GM12878 (cell line): ENCODE results near the gene NRG2. TPM values are rescaled to one million over a fixed set of nuclear protein-coding genes. Genes with fewer than 3 reads are reported as not detected.

Source experiments
- ATAC-seq: fragments of 200-7000 bp; cut with Tn5 transposase; 3 replicates; pipeline ENCODE4 v1.9.1; 2020; ENCODE audit warnings: mild to moderate bottlenecking, moderate library complexity
- BruUV-seq: library from RNA; stranded (reverse); fragments of 400-500 nt; replicated peaks from 2 replicates; lab custom pipeline; 2021; lab: Mats Ljungman, UMichigan
- CTCF ChIA-PET: fragments of 300-600 bp; sonication (Branson Sonifier 250); formaldehyde crosslinking; extraction: SDS; loops from one replicate; lab custom pipeline; 2021; ENCODE audit warnings: inconsistent platforms; lab: Yijun Ruan, JAX
- POLR2A ChIA-PET: fragments of 350-600 bp; formaldehyde crosslinking; extraction: SDS; loops from one replicate; lab custom pipeline; 2021; ENCODE audit warnings: inconsistent platforms; lab: Charles Lee
- RAD21 ChIA-PET: fragments of 300-600 bp; sonication (Branson Sonifier 250); formaldehyde crosslinking; loops from one replicate; lab custom pipeline; 2023; ENCODE audit warnings: antibody characterized with exemption; ENCODE audit not compliant: unreplicated experiment; lab: Charles Lee
- SMC1A ChIA-PET: fragments of 300-600 bp; sonication (Branson Sonifier 250); formaldehyde crosslinking; loops from one replicate; lab custom pipeline; 2023; ENCODE audit not compliant: unreplicated experiment, uncharacterized antibody; lab: Charles Lee
- DNase-seq: peaks from one replicate; pipeline ENCODE4 v3.0.0-alpha.2; 2011; ENCODE audit warnings: low read depth, low spot score
- FAIRE-seq: peaks from 3 replicates; lab custom pipeline; 2011; peaks lifted over from hg19 to GRCh38; lab: Jason Lieb, UNC
- H2AFZ ChIP-seq: 2 replicates; pipeline ENCODE4 v1.6.0; 2011; ENCODE audit warnings: low read depth, low read length, control low read depth; ENCODE audit not compliant: control insufficient read depth
- H3K27ac ChIP-seq: 2 replicates; pipeline ENCODE4 v1.5.1; 2011; ENCODE audit warnings: control low read depth; ENCODE audit not compliant: control insufficient read depth, insufficient read depth
- H3K27me3 ChIP-seq, 2 experiments: replicated peaks in 1 of 2; 2 replicates each; pipeline versions ENCODE4 v1.6.0 to v1.6.1; 2011; ENCODE audit warnings: low read length in 1 of 2; ENCODE audit not compliant: control insufficient read depth in 2 of 2, insufficient read depth in 2 of 2
- H3K36me3 ChIP-seq, 2 experiments: 2 replicates each; pipeline ENCODE4 v1.5.1; 2011; ENCODE audit warnings: low read length in 1 of 2; ENCODE audit not compliant: control insufficient read depth in 2 of 2, insufficient read depth in 2 of 2
- H3K4me1 ChIP-seq: 2 replicates; pipeline ENCODE4 v1.6.1; 2011; ENCODE audit warnings: mild to moderate bottlenecking, low read length, moderate library complexity, mixed read lengths; ENCODE audit not compliant: control insufficient read depth, insufficient read depth
- H3K4me2 ChIP-seq: 2 replicates; pipeline ENCODE4 v1.6.0; 2011; ENCODE audit warnings: control low read depth; ENCODE audit not compliant: control insufficient read depth, insufficient read depth
- H3K4me3 ChIP-seq: fragments of 200-600 bp; sonication (generic); 2 replicates; pipeline ENCODE4 v1.5.1; 2016
- H3K79me2 ChIP-seq: 2 replicates; pipeline ENCODE4 v1.6.0; 2011; ENCODE audit warnings: low read length; ENCODE audit not compliant: control insufficient read depth, insufficient read depth
- H3K9ac ChIP-seq: 2 replicates; pipeline ENCODE4 v1.8.0; 2011; ENCODE audit warnings: low read length, control low read depth, mixed read lengths; ENCODE audit not compliant: control insufficient read depth, insufficient read depth
- H3K9me3 ChIP-seq: replicated peaks from 3 replicates; pipeline ENCODE4 v1.5.1; 2011; ENCODE audit warnings: mild to moderate bottlenecking, low read length; ENCODE audit not compliant: control insufficient read depth, insufficient read depth
- H4K20me1 ChIP-seq: 2 replicates; pipeline ENCODE4 v1.6.0; 2011; ENCODE audit not compliant: control insufficient read depth, insufficient read depth
- BCL11A ChIP-seq: IDR thresholded peaks from 2 replicates; pipeline ENCODE4 v1.6.1; 2011; ENCODE audit warnings: low read depth, low read length
- FOS ChIP-seq: IDR thresholded peaks from 3 replicates; pipeline ENCODE4 v1.6.1; 2011; ENCODE audit warnings: borderline replicate concordance; ENCODE audit not compliant: insufficient read length; ENCODE audit errors: extremely low read depth
- MTA3 ChIP-seq: IDR thresholded peaks from 2 replicates; pipeline ENCODE4 v1.6.1; 2012; ENCODE audit warnings: low read length, inconsistent platforms, borderline replicate concordance
- NRF1 ChIP-seq: conservative IDR thresholded peaks from 2 replicates; pipeline ENCODE4 v1.6.1; 2011; ENCODE audit warnings: mild to moderate bottlenecking, low read depth, low read length, improper control_type of control experiment
- SIN3A ChIP-seq: IDR thresholded peaks from 2 replicates; pipeline ENCODE4 v1.6.1; 2012; ENCODE audit warnings: low read depth, low read length, improper control_type of control experiment
- SRF ChIP-seq, 2 experiments: IDR thresholded peaks; 2 replicates each; pipeline ENCODE4 v1.6.1; 2011; ENCODE audit warnings: low read depth in 2 of 2, low read length in 2 of 2, mild to moderate bottlenecking in 1 of 2, moderate library complexity in 1 of 2
- TARDBP ChIP-seq: IDR thresholded peaks from 2 replicates; pipeline ENCODE4 v1.6.1; 2016; ENCODE audit warnings: borderline replicate concordance
- USF2 ChIP-seq: IDR thresholded peaks from 2 replicates; pipeline ENCODE4 v1.6.1; 2011; ENCODE audit warnings: low read depth, low read length, improper control_type of control experiment, borderline replicate concordance
- YBX1 ChIP-seq: fragments of 450-650 bp; IDR thresholded peaks from 2 replicates; pipeline ENCODE4 v1.6.1; 2016; ENCODE audit warnings: antibody characterized with exemption
- ZNF24 ChIP-seq: fragments of 450-650 bp; IDR thresholded peaks from 2 replicates; pipeline ENCODE4 v1.6.1; 2017; ENCODE audit warnings: antibody characterized with exemption, mild to moderate bottlenecking
- whole genome bisulfite sequencing: methylation state at CpG from one replicate; pipeline ENCODE4 v1.1.6; 2016; ENCODE audit warnings: low lambda C conversion rate; ENCODE audit not compliant: insufficient replicate concordance, insufficient coverage; ENCODE audit errors: missing lambda C conversion rate; 5-methylcytosine and 5-hydroxymethylcytosine counted together
- in situ Hi-C: fragments of 300-500 bp; cut with MboI; formaldehyde crosslinking; loops from 9 replicates; pipeline ENCODE4 v1.14.3; 2018; ENCODE audit warnings: mixed read lengths
- intact Hi-C: fragments of 100-400 bp; cut with micrococcal nuclease; formaldehyde crosslinking; loops from one replicate; pipeline ENCODE4 v1.14.2; 2022; ENCODE audit not compliant: unreplicated experiment
- polyA plus RNA-seq, 11 experiments: library from polyadenylated mRNA; depleted of rRNA in 4 of 11; unstranded in 6 of 11; stranded (reverse) in 5 of 11; fragments of >200 nt; fragmentation: Nextera tagmentation in 4 of 11; fragmentation: Illumina TruSeq in 1 of 11; extraction: Ambion mirVana in 4 of 11; extraction: Trizol in 1 of 11; gene quantifications; 1 replicate in 1 of 11; 2 replicates in 10 of 11; pipeline versions ENCODE4 v1.2.1 to v1.2.3, GENCODE V29; 2011 to 2016; ENCODE audit warnings: inconsistent platforms in 2 of 11, missing spikeins in 2 of 11, low read depth in 1 of 11
- total RNA-seq, 4 experiments: library from RNA; depleted of rRNA in 3 of 4; stranded (reverse); fragments of >200 nt in 3 of 4; fragmentation: Illumina TruSeq in 1 of 4; extraction: Trizol in 1 of 4; gene quantifications; 2 replicates each; pipeline versions ENCODE4 v1.2.1 to v1.2.3, GENCODE V29; 2013 to 2021
- TF ChIP-seq, protein P1 (sequence below): fragments of 450-650 bp; IDR thresholded peaks from 2 replicates; pipeline ENCODE4 v1.6.1; 2017; ENCODE audit warnings: borderline replicate concordance
- TF ChIP-seq, protein P2 (sequence below): fragments of 450-650 bp; IDR thresholded peaks from 2 replicates; pipeline ENCODE4 v1.6.1; 2017; ENCODE audit warnings: antibody characterized with exemption, mild to moderate bottlenecking, moderate library complexity

NRG2 gene
- total and polyA plus RNA-seq, 10 of the 15 experiments (the other 5 are each of a cell fraction or from before 2014, with no cell fraction given) = 0.10 to 21.7 (median 9.6) TPM

- Histone ChIP-seq H4K20me1 (no peaks in the 10 kb centered on the region), H3K4me2 (peak overlapping the region; percentile 51), H3K9ac (peak overlapping the region; percentile 56; the same call in 1 of the 2 replicates), H3K36me3 (no peaks in the 10 kb centered on the region), H3K27ac (peak overlapping the region; percentile 43), H2AFZ (no peak overlapping the region), H3K79me2 (peaks cover 75% of the 10 kb centered on the region), H3K4me1 (peaks cover 13% of the 10 kb centered on the region), H3K9me3 (no peaks in the 10 kb centered on the region), H3K27me3 (no peaks in the 10 kb centered on the region), H3K4me3 (peak overlapping the region; percentile 89)
- 20% methylated on average over 1 of the region's 1 CpG for WGBS
- ChIA-PET POLR2A (interaction anchor here (0.7 to 2.0 kb wide), 9 partner anchors 8 to 75 kb away, joined by 3 to 21 read pairs (median 7); no protein-coding TSS in a partner anchor), RAD21 (interaction anchor here (0.6 to 14.1 kb wide), 17 partner anchors 8 to 253 kb away, joined by 3 to 204 read pairs (median 5); partner anchors contain the start of gene PURA), CTCF (interaction anchor here (0.7 to 9.1 kb wide), 11 partner anchors 10 to 254 kb away, joined by 3 to 123 read pairs (median 6); no protein-coding TSS in a partner anchor), SMC1A (interaction anchor here (0.7 to 19.1 kb wide), 13 partner anchors 9 to 82 kb away, joined by 3 to 394 read pairs (median 6); partner anchors contain the start of gene PURA)
- TF ChIP-seq, protein P1, sequence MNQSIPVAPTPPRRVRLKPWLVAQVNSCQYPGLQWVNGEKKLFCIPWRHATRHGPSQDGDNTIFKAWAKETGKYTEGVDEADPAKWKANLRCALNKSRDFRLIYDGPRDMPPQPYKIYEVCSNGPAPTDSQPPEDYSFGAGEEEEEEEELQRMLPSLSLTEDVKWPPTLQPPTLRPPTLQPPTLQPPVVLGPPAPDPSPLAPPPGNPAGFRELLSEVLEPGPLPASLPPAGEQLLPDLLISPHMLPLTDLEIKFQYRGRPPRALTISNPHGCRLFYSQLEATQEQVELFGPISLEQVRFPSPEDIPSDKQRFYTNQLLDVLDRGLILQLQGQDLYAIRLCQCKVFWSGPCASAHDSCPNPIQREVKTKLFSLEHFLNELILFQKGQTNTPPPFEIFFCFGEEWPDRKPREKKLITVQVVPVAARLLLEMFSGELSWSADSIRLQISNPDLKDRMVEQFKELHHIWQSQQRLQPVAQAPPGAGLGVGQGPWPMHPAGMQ = no peak
- TF ChIP-seq NRF1 (no peak), TARDBP (no peak), YBX1 (no peak), USF2 (no peak), SRF (IDR thresholded peaks at IDR 0.05; ENCODE audit: low read depth in 2 of 2, low read length in 2 of 2) (no peak), BCL11A (no peak), FOS (no peak), SIN3A (no peak), ZNF24 (no peak), MTA3 (no peak)
- TF ChIP-seq, protein P2, sequence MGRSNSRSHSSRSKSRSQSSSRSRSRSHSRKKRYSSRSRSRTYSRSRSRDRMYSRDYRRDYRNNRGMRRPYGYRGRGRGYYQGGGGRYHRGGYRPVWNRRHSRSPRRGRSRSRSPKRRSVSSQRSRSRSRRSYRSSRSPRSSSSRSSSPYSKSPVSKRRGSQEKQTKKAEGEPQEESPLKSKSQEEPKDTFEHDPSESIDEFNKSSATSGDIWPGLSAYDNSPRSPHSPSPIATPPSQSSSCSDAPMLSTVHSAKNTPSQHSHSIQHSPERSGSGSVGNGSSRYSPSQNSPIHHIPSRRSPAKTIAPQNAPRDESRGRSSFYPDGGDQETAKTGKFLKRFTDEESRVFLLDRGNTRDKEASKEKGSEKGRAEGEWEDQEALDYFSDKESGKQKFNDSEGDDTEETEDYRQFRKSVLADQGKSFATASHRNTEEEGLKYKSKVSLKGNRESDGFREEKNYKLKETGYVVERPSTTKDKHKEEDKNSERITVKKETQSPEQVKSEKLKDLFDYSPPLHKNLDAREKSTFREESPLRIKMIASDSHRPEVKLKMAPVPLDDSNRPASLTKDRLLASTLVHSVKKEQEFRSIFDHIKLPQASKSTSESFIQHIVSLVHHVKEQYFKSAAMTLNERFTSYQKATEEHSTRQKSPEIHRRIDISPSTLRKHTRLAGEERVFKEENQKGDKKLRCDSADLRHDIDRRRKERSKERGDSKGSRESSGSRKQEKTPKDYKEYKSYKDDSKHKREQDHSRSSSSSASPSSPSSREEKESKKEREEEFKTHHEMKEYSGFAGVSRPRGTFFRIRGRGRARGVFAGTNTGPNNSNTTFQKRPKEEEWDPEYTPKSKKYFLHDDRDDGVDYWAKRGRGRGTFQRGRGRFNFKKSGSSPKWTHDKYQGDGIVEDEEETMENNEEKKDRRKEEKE = no peak
- intact Hi-C loops (loop anchor here (5.0 to 10.0 kb wide), 3 partner anchors 67 to 256 kb away; no protein-coding TSS in a partner anchor), in situ Hi-C loops (loop anchor here (25.0 kb wide), 1 partner anchor 1572 kb away; the partner anchor contains the start of gene DIAPH1)
- BruUV-seq = no TSS peak
- DNase-seq (no peak), FAIRE-seq (no peak), ATAC-seq (no peak)
Observed at GRCh38 chr5:140040358-140040757, 2.7 kb downstream of the NRG2 start.
